Suppressor macrophage treated with lipopolysaccharide for 4 hours (primary cell): ENCODE measurements around the gene CSRP3.
A peak's percentile ranks its signal among the peaks of the same experiment; 100 is the strongest.
"Not testable (repeated sequence)": the region's sequence is repeated elsewhere in the genome, so short reads cannot be mapped to it uniquely, and the experiment has no call there.

Experiments used
- DNase-seq: peaks from one replicate; pipeline ENCODE4 v3.0.0-alpha.2; 2020

The CSRP3 gene

GRCh38 chr11:19185036-19185435, 16.7 kb downstream of the CSRP3 start:
- no peak for DNase-seq

- DNase-seq = no peak
These were observed 18.1 kb downstream of the CSRP3 start for GRCh38 chr11:19183646-19184045.

- peak; percentile 9 for DNase-seq
These were observed 20.1 kb downstream of the CSRP3 start for GRCh38 chr11:19181531-19182261.

- no peak for DNase-seq
These were observed 25.1 kb downstream of the CSRP3 start for GRCh38 chr11:19176629-19177186.

- no peak for DNase-seq
These were observed 27.7 kb downstream of the CSRP3 start for GRCh38 chr11:19173964-19174638.

- no peak for DNase-seq
These were observed 28.6 kb downstream of the CSRP3 start for GRCh38 chr11:19173004-19173689.

GRCh38 chr11:19168090-19168489, 33.7 kb downstream of the CSRP3 start:
- DNase-seq = no peak

GRCh38 chr11:19164881-19165280, 36.9 kb downstream of the CSRP3 start:
- DNase-seq = no peak

GRCh38 chr11:19164230-19164855, 37.4 kb downstream of the CSRP3 start:
- no peak for DNase-seq

GRCh38 chr11:19163617-19164016, 38.2 kb downstream of the CSRP3 start:
- DNase-seq = no peak

GRCh38 chr11:19162951-19163505, 38.8 kb downstream of the CSRP3 start:
- peak; percentile 57 for DNase-seq

- no peak for DNase-seq
These were observed 40.1 kb downstream of the CSRP3 start for GRCh38 chr11:19161651-19162050.

- no peak for DNase-seq
These were observed 40.9 kb downstream of the CSRP3 start for GRCh38 chr11:19160847-19161246.

- DNase-seq = no peak
These were observed 44.9 kb downstream of the CSRP3 start for GRCh38 chr11:19156892-19157291.

GRCh38 chr11:19145319-19145718, 56.5 kb downstream of the CSRP3 start:
- no peak for DNase-seq

GRCh38 chr11:19136884-19137283, 64.9 kb downstream of the CSRP3 start:
- DNase-seq = not testable (repeated sequence)

- DNase-seq = no peak
These were observed 67.8 kb downstream of the CSRP3 start for GRCh38 chr11:19134004-19134403.
